Measurements from ENCODE around the gene DHH. TPM values are rescaled to one million over a fixed set of nuclear protein-coding genes. Genes with fewer than 3 reads are reported as not detected.

The DHH gene
- total and polyA plus RNA-seq, 9 of the 15 experiments (the other 6 are each of a cell fraction or from before 2014, with no cell fraction given) = 0.07 to 2.6 (median 0.54) TPM

- TF ChIP-seq TBP (optimal IDR thresholded peaks at IDR 0.05; ENCODE audit: low read depth, low read length) = no peak
- no peak for TF ChIP-seq HSF4 (CRISPR knock-in tag; IDR thresholded peaks at IDR 0.05; ENCODE audit: borderline replicate concordance)
- TF ChIP-seq, protein P1, sequence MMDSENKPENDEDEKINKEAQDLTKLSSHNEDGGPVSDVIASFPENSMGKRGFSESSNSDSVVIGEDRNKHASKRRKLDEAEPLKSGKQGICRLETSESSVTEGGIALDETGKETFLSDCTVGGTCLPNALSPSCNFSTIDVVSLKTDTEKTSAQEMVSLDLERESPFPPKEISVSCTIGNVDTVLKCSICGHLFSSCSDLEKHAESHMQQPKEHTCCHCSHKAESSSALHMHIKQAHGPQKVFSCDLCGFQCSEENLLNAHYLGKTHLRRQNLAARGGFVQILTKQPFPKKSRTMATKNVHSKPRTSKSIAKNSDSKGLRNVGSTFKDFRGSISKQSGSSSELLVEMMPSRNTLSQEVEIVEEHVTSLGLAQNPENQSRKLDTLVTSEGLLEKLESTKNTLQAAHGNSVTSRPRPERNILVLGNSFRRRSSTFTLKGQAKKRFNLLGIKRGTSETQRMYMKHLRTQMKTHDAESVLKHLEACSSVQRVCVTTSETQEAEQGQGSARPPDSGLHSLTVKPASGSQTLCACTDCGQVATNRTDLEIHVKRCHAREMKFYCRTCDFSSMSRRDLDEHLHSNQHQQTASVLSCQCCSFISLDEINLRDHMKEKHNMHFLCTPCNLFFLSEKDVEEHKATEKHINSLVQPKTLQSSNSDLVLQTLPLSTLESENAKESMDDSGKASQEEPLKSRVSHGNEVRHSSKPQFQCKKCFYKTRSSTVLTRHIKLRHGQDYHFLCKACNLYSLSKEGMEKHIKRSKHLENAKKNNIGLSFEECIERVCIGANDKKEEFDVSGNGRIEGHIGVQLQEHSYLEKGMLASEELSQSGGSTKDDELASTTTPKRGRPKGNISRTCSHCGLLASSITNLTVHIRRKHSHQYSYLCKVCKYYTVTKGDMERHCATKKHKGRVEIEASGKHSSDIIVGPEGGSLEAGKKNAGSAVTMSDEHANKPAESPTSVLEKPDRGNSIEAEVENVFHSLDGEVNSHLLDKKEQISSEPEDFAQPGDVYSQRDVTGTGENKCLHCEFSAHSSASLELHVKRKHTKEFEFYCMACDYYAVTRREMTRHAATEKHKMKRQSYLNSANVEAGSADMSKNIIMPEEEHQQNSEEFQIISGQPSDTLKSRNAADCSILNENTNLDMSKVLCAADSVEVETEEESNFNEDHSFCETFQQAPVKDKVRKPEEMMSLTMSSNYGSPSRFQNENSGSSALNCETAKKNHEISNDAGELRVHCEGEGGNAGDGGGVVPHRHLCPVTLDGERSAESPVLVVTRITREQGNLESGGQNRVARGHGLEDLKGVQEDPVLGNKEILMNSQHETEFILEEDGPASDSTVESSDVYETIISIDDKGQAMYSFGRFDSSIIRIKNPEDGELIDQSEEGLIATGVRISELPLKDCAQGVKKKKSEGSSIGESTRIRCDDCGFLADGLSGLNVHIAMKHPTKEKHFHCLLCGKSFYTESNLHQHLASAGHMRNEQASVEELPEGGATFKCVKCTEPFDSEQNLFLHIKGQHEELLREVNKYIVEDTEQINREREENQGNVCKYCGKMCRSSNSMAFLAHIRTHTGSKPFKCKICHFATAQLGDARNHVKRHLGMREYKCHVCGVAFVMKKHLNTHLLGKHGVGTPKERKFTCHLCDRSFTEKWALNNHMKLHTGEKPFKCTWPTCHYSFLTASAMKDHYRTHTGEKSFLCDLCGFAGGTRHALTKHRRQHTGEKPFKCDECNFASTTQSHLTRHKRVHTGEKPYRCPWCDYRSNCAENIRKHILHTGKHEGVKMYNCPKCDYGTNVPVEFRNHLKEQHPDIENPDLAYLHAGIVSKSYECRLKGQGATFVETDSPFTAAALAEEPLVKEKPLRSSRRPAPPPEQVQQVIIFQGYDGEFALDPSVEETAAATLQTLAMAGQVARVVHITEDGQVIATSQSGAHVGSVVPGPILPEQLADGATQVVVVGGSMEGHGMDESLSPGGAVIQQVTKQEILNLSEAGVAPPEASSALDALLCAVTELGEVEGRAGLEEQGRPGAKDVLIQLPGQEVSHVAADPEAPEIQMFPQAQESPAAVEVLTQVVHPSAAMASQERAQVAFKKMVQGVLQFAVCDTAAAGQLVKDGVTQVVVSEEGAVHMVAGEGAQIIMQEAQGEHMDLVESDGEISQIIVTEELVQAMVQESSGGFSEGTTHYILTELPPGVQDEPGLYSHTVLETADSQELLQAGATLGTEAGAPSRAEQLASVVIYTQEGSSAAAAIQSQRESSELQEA (IDR thresholded peaks at IDR 0.05; ENCODE audit: low read depth) = no peak
- TF ChIP-seq POLR2AphosphoS5 (IDR thresholded peaks at IDR 0.05; ENCODE audit: control insufficient read depth, insufficient read depth, low read depth, low read length) = peak; percentile 99
- no peak for TF ChIP-seq SMC3 (conservative IDR thresholded peaks at IDR 0.05; ENCODE audit: insufficient read depth, low read depth, low read length)
- no peak for TF ChIP-seq FOSL1 (tag; conservative IDR thresholded peaks at IDR 0.05)
- TF ChIP-seq, protein P2, sequence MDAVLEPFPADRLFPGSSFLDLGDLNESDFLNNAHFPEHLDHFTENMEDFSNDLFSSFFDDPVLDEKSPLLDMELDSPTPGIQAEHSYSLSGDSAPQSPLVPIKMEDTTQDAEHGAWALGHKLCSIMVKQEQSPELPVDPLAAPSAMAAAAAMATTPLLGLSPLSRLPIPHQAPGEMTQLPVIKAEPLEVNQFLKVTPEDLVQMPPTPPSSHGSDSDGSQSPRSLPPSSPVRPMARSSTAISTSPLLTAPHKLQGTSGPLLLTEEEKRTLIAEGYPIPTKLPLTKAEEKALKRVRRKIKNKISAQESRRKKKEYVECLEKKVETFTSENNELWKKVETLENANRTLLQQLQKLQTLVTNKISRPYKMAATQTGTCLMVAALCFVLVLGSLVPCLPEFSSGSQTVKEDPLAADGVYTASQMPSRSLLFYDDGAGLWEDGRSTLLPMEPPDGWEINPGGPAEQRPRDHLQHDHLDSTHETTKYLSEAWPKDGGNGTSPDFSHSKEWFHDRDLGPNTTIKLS (IDR thresholded peaks at IDR 0.05; ENCODE audit: borderline replicate concordance, low read depth) = no peak; the same call in 1 of the 2 replicates
- TF ChIP-seq, protein P3, sequence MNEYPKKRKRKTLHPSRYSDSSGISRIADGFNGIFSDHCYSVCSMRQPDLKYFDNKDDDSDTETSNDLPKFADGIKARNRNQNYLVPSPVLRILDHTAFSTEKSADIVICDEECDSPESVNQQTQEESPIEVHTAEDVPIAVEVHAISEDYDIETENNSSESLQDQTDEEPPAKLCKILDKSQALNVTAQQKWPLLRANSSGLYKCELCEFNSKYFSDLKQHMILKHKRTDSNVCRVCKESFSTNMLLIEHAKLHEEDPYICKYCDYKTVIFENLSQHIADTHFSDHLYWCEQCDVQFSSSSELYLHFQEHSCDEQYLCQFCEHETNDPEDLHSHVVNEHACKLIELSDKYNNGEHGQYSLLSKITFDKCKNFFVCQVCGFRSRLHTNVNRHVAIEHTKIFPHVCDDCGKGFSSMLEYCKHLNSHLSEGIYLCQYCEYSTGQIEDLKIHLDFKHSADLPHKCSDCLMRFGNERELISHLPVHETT (CRISPR knock-in tag; conservative IDR thresholded peaks at IDR 0.05 in 1 of 2, IDR thresholded peaks at IDR 0.05 in 1 of 2) = peak in 1 of 2 experiments; percentile 37; a peak in 1 of 4 replicates
- TF ChIP-seq ZNF511 (CRISPR knock-in tag; IDR thresholded peaks at IDR 0.05) = peak; percentile 95
- TF ChIP-seq TAF7 (tag; IDR thresholded peaks at IDR 0.05) = peak; percentile 91
- TF ChIP-seq PCBP1 (IDR thresholded peaks at IDR 0.05; ENCODE audit: low read depth, low read length, poor library complexity, severe bottlenecking) = peak; percentile 97
- TF ChIP-seq, protein P4, sequence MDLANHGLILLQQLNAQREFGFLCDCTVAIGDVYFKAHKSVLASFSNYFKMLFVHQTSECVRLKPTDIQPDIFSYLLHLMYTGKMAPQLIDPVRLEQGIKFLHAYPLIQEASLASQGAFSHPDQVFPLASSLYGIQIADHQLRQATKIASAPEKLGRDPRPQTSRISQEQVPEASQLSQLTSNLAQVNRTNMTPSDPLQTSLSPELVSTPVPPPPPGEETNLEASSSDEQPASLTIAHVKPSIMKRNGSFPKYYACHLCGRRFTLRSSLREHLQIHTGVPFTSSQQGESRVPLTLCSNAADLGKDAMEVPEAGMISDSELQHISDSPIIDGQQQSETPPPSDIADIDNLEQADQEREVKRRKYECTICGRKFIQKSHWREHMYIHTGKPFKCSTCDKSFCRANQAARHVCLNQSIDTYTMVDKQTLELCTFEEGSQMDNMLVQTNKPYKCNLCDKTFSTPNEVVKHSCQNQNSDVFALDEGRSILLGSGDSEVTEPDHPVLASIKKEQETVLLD (IDR thresholded peaks at IDR 0.05) = no peak
Observed at GRCh38 chr12:49131051-49131893, 36.7 kb upstream of the DHH start, which contains the start of gene TUBA1B (continued).
